GM18867 (cell line): ENCODE results near the gene SLCO2B1.

ENCODE experiments used
- ATAC-seq: cut with Tn5 transposase; IDR thresholded peaks from one replicate; pipeline ENCODE4 v1.9.1; 2021; ENCODE audit warnings: mild to moderate bottlenecking, moderate library complexity; ENCODE audit not compliant: unreplicated experiment

Gene SLCO2B1

DNA sequence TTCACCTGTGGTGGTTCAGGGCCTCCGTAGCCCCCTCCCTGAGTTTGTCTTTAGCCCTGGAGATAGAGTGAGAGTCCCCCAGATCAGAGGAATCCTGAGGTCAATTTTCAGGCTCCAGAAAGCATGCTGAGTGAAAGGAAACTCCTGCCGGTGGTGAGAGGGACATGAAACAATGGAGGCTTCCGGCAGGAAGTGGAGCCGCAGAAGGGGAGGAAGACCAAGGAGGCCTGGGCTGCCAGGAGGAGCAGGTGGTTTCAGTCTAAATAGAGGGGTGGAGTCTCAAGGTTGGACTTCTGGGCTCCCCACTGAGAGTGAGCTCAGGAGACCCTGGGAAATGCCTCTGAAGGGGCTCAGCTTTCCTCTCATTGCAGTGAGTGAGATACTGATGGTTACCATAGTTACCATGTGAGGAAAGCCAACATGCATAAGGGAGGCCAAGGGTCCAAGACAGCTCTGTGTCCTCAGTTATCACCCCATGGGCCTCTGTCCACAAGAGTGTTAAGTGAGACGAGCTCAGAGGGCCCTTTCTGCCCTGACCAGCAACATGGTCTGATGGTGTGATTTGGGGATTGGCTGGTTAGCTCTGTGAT is 10.7 kb downstream of the SLCO2B1 start:
- no peak for ATAC-seq

DNA sequence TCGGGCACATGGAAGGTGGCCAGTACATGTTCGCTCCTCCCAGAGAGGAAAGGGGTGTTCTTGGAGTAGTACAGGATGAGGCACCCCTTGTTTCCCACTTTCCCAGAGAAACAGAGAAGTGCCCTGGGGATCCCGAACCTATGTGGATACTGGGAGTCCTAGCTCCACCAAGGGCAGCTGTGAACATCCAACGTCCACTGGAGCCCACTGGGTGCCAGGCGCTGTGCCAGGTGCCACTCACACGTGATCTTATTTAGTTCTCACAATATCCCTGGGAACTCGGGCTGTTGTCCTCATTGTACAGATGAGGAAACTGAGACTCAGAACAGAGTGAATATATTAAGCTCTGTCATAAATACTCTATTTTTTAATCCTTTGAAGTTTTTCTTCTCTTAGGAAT is 12.0 kb downstream of the SLCO2B1 start:
- ATAC-seq, result no peak

DNA sequence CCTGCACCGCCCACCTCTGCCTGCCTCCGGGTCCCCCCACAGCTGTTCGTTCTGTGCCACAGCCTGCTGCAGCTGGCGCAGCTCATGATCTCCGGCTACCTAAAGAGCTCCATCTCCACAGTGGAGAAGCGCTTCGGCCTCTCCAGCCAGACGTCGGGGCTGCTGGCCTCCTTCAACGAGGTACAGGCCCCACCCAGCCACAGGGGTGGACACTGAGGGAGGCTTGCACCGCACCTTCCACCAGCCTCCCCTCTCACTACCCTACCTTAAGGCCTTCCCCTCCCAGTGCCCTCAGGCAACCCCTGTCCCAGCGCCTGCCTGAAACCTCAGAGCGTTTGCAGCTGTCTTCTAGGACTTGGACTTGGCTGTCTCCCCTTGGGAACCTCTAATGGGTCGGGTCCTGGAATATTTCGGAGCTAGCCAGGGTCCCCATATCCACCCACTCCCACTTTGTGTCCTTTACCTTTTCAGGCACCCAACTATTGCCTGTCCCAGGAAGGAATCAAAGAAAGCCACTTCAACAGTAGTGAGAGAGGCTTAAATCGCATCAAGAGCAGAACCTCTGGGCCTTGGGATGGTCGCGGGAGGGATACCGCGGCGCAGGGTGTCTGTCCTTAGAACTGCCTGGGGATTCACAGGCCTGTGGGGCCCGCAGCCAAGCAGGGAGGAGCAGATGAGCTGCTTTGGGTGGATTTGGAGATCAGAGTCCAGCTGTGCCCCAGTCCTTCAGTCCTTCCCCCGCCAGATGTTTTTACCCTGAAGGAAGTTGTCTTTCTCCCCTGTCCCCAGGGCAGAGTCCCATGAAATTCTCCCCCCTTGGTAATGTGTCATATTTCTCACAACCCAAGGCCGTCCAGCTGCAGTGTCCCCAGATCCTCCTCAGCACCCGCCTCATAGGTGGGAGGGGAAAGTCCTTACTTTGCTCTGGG is 13.3 kb downstream of the SLCO2B1 start:
- no peak for ATAC-seq

DNA sequence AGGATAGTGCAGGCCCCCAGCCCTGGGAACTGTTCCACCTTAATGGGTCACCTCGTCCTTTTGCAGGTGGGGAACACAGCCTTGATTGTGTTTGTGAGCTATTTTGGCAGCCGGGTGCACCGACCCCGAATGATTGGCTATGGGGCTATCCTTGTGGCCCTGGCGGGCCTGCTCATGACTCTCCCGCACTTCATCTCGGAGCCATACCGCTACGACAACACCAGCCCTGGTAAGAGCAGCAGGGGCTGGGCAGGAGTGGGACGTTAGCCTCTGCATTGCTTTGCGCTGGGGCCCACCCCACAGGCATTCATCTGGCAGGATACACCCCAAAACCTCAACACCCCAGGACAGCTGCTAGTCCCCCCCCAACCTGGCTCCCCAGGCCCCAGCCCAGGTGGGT is 14.8 kb downstream of the SLCO2B1 start:
- ATAC-seq, result no peak

DNA sequence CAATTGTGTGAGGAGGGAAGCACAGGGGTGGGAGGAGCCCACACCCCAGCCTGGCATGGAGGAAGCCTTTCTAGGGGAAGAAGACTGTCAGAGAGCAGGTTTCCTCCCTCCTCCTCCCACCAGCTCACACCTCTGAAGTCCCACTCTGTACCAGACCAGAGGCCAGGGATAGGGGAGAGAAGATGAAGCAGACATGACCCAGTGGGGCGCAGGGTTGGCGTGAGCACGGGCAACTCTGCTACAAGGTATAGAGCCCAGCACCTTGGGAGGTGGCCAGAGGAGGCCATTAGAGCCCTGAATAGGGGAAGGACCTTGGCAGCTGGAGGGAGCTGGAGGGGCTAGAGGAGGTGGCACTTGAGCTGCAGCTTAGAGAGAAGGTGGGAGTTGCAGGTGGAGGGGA is 15.9 kb downstream of the SLCO2B1 start:
- no peak for ATAC-seq

DNA sequence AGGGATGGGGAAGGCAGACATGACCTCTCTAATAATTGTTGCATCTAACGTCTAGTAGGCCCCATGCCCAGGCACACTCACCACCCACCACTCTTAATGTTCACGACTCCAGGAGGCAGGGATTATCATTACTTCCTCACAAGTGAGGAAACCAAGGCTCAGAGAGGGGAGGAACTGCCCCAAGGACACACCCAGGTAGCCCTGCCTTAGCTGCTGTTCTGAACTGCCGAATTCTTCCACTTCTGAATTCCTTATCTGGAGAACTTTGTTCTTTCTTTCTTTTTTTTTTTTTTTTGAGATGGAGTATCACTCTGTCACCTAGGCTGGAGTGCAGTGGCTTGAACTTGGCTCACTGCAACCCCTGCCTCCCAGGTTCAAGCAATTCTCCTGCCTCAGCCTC is 16.7 kb downstream of the SLCO2B1 start:
- ATAC-seq, result no peak

DNA sequence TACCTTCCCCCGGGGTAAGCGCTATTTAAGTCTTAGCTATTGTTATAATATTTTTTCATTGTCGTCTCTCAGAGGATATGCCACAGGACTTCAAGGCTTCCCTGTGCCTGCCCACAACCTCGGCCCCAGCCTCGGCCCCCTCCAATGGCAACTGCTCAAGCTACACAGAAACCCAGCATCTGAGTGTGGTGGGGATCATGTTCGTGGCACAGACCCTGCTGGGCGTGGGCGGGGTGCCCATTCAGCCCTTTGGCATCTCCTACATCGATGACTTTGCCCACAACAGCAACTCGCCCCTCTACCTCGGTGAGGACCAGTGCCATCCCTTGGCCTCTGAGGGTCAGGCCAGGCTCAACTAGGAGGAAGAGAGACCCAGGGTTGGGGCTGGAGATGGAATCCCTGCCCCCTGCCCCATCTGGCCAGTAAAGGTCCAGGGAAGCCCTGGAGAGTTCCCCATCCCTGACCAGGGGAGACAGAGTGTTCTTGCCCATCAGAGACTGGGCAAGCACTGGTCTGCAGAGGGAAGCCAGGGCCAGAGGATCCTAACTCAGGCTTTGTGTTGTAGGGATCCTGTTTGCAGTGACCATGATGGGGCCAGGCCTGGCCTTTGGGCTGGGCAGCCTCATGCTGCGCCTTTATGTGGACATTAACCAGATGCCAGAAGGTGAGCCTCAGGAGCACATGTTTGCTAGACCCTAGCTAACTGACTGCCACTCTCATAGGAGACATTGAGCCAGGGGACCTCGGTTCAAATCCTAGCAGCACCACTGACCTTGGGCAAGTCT is 18.4 kb downstream of the SLCO2B1 start:
- no peak for ATAC-seq

DNA sequence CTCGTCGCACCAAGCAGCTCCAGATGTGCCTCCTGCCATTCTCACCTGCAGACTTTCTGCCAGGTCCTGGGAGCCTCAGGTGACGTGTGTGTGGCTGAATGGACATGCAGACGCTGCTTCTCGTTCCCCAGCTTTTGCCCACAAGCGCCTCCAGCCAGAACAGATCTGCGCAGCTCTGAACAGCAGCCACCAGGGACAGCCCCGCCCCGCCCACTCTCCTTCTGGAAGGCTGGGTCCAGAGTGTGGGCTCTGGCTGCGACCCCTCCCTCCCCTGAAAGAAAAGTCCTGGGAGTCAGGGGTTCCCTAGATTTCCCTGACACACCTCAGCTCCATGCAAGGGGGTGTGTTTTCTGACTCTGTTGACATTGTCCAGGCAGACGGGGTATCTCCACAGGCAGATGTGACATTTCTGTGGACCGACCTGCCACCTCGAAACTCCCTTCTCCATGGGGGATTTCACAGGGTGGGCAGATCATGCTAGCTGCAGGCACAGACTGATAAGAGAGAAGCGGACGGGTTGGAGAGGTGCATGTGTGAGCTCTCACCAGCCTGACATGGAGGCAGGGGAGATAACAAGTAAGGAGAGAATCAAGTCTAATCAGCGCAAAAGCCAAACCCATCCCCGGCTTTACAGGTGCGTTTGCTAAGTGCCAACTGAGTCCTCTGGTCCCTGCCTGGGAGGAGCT is 19.8 kb downstream of the SLCO2B1 start:
- no peak for ATAC-seq

DNA sequence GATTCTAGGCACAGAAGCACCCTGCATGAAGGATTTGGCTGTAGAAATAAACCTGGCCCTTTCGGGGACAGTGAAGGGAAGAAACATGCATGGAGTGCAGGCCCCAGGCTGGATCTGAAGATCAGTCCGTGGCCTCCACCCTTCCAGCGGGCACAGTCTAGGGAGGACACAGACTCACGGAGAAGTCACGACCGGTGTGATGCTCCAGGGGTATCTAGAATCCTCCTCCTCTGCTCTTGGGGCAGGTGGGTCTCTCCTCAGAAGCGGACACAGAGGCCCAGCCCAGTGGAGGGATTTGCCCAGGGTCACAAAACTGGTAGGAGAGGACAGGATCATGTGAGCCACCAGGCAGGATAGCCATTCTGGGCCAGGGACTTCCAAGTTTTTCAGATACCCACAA is 22.4 kb downstream of the SLCO2B1 start:
- no peak for ATAC-seq

DNA sequence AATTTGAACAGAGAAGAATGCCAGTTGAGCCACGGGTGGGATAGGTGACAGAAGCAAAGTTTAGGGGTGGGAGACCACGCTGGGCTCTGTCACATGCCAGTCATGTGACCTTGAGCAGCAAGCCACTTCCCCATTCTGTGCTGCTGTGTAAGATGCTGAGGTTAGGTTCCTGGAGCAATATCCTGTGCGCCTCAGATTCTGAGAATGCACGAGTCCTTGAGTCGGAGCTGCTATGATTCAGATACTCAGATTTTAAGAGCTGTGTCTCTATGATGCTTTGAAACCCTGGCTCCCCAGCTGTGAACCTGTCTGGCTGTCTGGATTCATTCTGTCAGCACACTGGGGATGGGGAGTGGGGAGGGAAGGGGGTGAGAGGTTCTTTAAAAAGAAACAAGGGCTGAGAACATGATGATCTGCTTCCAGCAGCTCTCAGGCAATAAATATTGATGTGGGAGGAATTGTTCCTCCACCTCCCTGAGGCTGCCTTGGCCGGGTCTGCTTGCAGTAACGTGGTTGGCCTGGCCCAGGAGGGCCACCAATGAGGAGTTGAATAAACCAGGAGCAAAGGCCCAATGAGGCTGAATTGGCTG is 24.0 kb downstream of the SLCO2B1 start:
- ATAC-seq, result no peak

DNA sequence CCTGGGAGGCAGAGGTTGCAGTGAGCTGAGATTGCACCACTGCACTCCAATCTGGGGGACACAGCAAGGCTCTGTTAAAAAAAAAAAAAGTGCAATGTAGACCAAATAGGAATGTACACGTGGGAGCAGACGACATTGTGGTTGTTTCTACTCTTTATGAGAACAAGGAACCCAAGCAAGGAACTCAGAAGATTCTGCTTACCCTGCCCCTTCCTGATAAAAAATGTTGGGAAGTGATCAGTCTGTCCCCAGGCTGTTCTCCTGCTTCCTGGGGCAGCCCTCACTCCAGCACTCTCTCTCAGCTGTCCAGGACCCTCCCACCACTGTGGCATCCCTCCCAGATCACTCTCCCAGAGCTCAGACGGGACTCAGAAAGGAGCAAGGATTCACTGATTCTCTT is 31.8 kb downstream of the SLCO2B1 start:
- ATAC-seq, result no peak

DNA sequence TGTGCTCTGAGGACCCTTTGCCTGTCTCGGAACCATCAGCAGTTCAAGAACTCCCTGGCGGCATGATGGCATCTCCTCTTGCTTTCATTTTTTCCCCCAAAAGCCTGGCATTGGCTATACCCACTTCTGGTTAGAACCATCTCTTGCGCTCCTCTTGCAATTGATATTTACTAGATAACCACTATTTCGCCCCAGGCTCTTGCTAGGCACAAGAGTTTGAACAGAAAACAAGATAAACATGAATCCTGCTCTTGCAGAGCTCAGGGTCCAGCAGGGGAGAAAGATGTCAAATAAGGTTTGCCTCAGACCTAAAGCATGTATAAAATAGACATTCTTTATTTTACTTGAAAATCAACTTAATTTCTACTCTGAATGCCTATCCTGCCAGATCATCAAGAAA is 33.1 kb downstream of the SLCO2B1 start:
- ATAC-seq, result no peak

DNA sequence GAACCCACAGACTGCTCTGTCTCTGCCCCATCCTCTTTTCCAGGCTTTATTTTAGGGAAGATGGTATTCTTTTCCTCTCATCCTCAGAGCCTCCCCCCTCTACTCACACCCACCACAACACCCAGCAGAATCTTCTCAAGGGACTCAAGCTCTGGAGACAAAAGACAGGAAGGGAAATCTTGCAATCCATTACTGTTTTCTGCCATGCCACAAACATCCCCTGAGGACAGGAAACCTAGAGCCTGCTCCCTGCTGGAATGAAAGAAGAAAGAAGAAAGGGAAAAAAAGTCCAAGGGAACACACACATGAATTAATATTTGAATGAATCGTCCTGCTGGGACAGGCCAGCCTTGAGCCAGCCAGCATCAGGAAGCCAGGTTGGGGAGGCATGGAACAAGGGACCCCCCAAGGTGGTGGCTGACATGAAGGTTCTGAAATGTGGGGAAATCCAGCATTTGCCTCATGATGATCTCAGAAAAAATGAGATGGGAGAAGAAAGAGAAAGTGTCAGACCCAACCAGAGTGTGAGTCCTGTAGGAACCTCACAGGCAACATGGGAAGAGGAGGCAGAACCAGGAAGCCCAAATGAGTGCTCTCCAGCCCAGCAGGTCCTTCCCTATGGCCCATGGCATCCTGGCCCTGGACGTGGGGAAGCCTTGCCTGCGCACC is 34.0 kb downstream of the SLCO2B1 start:
- no peak for ATAC-seq

DNA sequence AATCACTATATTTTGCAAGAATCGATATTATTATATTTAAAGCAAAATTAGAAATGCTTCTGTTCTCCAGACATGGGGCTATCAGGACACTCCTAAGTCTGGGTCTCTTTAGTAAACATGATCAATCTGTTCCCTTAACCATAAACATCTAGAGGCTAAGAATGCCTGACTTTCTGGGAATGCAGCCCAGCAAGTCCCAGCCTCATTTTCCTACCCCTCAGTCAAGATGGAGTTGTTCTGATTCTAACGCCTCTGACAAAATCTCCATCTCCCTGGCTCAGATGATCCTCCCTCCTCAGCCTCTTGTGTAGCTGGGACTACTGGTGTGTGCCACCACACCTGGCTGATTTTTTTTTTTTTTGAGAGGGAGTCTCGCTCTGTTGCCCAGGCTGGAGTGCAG is 35.0 kb downstream of the SLCO2B1 start:
- no peak for ATAC-seq

DNA sequence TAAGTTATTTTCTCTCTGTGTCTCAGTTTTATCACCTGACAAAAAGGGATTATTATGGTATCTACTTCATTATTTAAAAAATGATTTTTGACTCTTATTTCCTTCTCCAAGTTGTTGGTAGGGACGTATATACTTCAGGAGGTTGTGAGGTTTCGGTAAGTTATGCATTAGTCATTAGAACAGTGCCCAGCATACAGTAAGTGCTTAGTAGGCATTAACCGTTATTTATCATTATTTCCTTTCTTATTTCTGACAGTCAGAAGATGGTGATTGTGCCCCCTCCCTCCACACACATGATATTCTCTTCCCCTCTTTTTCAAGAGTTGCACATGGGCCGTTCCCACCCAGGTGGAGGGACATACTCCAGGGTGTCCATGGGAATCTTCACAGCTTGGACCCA is 36.1 kb downstream of the SLCO2B1 start:
- no peak for ATAC-seq

DNA sequence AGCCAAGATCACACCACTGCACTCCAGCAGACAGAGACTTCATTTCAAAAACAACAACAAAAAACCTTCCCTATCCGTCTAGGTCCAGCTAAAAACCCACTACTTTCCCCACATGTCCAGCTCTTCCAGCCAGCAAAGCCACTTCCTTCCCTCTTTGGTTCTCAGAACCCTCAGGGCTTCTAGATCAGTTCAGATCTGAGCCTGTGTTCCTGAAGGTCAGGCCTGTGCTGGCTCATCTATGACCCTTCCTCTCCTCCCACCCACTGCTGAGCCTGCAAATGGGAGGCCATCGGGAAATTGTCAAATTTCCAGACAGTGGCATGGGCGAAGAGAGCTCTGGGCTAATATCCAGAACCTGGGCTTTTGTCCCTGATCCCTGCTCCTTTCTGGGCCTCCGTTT is 37.8 kb downstream of the SLCO2B1 start:
- no peak for ATAC-seq

DNA sequence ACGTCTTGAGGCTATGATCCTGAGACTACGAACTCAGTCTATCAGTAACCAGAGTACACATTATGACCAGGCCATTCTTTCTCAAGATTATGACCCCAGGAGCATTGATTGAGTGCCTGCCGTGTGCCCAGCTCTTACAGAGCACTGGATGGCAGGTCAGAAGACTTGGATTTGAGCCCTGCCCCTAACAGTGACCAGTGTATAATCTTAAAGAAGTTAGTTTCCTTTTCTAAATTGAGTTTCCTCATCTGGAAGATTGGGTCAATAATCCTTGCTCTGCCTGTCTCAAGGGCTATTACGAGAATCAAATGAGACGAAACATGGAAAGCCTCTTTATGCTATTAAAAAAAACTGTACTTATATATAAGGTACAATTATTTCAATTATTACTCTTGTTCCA is 38.2 kb downstream of the SLCO2B1 start:
- ATAC-seq, result no peak

DNA sequence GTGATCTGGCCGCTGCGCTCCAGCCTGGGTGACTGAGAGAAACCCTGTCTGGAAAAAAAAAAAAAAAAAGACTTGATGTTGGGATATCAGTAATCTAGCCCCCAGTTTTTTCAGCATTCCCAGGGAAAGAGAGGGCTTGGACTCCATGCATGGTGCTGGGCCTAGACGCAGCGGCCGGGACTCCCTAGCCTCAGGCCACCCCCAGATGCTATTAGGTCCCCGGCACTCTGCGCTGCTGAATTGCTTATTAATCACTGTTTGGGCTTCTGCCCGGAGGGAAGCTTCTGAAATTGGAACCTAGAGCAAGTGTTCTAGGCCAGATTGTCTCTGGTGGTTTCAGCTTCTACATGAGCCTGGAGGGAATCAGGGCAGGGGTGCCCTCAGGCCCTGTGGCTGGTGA is 39.0 kb downstream of the SLCO2B1 start:
- no peak for ATAC-seq

DNA sequence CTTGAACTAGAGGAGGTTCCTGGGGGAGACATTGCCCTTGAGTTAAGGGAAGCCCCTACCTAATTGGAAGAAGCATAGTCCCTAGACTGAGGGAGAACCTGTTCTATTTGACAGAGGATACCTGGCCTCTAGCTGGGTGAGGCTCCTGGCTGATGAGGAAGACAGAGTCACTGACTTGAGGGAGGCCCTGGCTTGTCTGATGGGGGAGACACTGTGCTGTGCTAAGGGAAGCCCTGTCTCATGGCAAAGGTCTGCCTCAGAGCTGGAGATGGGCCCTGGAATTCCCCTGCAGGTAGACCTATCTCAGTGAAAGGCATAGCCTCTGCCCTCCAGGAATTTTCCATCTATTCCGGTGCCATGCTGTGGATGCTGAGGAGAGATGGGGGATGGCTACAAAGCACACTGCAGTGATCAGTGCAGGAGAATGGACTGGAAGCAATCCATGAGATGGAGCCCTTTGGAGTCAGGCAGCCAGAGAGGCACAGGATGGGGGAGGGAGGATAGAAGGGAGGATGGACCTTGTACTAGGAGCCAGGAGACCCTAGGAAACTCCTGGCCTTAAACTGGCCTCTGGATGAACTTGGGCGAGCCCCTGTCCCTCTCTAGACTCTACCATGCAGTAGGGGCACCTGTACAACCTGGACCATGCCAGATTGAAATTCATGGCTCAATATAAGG is 39.9 kb downstream of the SLCO2B1 start:
- ATAC-seq, result no peak

DNA sequence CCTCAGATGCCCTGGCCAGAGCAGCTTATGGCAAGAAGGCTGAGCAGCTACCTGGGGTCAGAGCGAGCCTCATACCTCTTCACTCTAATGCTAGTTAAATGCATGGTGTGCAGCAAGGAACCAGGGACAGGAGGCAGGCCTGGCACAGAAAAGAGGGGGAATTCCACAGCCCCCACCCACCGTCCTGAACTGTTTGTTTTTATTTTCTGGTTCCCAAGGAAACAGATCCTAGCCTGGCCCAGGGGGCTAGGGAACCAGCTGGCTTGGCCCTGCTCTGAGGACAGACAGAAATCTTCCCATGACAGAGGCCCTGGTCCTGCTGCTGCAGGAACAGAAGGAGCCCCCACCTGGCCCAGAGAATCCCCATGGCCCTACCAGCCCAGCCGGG is 40.4 kb downstream of the SLCO2B1 start:
- ATAC-seq, result no peak
